Hepatic stellate cell (primary cell): ENCODE data around the gene ANK2.

Experiments used
- DNase-seq: peaks from one replicate; pipeline ENCODE4 v3.0.0; 2011; ENCODE audit warnings: low spot score

The ANK2 gene

DNA sequence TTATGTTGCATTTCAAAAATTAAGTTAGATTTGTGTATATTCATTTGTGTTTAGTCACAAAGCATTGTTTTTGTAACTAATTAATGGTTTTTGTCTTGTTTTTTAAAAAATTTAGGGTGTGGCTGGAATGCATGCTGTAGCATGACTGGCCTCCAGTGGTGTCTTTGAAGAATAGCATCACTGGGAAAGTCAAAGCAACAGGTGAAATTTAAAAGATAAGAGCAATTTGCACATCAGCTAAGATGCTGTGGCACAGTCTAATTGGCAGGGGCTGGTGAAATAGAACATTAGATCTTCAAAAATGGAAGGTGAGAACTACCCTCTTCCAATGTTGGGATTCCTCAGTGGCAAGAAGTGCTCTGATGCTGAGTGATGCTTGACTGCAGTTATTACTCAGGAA lies 45.3 kb downstream of the ANK2 start:
- no peak for DNase-seq

DNA sequence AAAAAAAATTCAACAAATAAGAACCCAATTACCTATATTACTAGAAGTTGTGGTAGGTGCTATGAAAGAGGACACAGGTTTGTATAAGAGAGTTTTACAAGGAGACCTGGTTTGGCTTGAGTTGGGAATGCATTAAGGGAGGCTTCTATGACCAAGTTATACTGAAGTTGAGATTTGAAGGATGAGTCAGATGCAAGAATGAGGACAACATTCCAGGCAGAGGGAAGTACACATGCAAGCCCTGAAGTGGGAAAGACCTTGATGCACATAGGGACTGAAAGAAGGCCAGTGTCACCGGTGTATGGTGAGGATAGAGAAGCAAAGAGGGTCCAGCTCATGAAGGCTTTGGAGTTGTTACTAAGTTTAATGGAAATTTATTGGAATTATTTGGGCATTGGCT lies 52.2 kb downstream of the ANK2 start:
- DNase-seq: peak; percentile 16

DNA sequence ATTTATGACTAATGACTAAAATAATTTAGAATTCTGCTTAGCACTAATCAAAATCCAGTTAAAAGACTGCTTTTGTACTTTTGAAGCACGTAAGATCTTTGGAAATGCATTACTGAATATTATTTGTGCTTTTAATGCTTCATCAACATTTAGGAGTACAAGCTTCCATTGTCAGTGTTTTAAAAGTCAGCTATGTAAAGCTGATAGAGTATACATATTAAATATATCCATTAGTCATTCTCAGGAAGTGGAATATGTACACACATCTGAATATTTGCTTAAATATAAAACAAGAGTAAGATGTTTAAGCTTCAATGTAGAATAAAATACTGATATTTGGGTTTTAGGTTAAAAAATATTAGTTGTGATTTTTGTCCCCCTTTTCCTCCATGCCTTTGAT lies 54.1 kb downstream of the ANK2 start:
- DNase-seq: no peak

DNA sequence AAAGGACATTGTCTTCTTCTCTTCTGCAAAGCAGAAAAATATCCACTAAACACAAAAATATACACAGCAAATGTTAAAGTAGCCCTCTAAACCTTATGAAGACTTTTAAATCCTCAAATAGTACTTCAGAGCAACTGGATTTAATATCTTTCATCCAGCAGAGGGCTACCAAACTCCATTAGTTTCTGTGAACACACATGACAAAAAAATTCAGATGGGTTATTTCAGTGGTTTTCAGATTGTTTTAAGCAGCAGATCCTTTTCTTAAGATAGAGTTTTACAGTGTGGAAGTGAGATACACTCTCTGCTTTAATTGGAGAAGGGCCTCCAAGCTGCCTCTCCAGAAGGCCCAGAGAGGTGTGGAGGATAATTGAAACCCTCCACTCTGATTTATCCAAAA lies 56.7 kb downstream of the ANK2 start:
- DNase-seq: peak; percentile 8

DNA sequence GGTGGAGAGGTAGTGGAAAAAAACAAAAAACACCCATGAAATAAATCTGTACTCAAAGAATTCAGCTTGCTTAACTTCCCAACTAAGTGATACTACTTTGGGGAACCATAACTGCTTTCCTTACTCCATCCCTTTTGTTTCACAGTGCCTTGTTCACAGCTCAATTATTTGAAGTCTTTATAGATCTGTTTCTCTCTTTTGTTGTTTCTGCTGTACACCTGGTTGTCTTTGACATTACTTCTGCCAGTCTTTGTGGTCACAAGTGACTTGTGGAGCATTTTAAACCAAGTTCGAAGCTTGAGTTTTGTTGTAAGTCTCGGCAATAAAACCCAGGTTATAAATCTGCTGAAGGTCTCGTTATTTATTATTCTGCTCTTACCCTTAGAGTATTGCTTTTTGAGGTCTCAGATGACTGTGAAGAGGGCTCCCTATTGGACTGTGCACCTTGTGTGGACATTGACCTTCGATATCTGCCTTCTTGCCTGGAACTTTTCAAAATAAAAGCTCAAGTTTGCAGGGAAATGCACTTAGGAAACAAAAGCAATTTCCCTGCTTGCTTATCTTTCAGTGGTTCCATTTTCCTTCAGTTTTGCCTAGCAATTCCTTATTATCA lies 59.8 kb downstream of the ANK2 start:
- no peak for DNase-seq

DNA sequence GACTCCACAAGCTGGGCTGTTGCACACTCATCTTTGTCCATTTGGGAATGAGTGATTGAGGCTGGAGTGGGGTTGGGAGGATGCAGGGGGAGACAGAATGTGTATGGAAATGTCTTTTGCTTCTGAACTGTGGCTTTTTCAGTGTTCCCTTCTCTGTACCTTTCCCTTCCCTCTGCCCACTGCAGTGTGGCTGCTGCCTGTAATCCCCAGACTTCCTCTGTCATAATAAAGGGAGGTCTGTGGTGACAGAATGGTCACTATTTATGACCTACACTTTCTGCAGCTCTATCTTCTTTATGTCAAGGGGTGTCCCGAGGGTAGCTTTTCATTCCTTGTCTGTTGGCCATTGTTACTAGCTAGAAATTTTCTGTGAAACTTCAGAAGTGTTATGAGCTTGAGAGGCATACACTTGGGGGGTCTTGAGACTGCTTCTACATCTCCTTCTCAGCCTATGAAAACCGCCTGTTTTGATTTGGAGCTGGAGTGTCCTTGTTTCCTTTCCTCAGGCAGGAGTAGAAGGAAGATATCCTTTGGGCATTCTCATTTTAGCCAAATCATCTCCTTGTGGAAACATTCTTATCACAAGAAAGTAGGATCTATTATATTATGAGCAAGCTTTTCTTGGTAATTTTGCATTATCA lies 63.0 kb downstream of the ANK2 start:
- DNase-seq: no peak

DNA sequence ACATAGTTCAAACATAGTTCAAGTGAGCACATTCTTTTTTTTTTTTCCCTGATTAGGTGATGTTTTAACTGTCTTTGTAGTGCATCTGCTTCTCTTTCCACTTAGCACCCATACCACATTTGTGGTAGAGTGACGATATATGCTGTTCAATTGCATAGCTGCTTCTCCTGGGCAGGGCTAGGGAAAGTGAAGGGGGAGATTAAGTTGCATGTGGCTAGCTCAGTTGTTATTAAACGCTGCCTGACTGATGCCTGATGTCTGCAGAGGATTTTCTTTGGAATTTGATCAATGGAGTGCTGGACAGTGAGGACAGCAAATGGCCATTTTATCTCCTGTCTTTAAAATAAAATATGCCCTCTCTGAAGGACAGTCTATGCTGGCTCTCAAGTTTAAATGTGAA lies 63.7 kb downstream of the ANK2 start:
- DNase-seq: no peak

DNA sequence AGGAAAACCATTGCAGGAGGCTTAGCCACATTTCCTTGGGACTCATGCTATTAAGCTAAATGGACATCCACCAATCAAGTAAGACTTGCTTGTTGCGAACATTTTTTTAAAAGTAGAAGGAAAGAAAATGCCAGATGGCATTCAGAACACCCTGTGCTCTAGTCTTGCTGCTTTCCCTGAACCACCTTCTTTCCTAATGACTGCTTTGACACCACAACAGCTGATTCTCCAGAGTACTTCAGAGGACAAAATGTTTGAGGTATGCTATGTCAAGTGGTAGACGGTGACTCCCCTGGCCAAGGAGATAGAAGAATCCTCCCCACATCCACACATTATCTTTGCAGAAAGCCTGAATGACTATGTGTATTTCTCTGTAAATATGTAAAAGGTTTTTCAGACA lies 65.4 kb downstream of the ANK2 start:
- no peak for DNase-seq

DNA sequence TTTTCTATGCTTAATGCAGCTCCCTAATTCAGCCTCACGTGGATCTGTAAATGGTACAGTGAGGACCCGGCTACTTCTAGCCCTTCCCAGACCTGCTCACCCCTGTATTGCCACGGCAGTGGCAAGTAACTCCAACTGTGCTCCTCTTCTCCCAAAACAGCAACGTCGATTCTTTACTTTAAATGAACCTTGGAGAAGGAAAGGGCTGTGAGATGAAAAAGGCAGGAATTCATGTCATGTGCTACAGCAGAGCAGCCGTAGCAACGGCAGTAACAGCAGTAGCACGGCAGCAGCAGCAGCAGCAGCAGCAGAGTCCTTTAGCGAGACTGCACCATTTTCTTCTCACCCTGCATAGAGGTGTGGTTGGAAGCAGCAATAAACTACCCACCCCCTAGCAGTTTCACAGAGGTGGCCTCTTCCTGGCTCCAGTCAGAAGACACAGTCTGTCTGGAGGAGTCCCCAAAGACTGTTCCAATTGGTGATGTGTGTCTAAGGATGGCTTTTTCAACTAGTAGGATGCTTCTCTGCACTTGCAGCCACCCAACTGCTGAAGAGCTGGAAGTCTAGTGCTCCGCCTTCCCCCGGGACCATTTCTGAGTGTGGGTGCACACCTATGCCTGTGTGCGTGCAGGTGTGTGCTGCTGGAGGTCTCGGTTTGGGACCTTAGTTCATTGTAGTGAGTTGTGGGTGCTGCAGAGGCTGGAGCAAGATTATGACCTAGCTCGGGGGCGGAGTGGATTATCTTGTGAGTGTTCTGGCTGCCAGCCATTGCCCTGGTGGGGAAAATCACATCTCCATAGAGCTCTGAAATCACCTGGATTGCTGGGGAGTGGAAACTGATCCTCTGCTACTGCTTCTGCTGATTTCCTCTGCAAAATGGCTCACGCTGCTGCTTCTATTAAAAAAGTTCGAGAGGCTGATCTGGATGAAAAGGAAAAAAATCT lies 67.2 kb downstream of the ANK2 start:
- no peak for DNase-seq

DNA sequence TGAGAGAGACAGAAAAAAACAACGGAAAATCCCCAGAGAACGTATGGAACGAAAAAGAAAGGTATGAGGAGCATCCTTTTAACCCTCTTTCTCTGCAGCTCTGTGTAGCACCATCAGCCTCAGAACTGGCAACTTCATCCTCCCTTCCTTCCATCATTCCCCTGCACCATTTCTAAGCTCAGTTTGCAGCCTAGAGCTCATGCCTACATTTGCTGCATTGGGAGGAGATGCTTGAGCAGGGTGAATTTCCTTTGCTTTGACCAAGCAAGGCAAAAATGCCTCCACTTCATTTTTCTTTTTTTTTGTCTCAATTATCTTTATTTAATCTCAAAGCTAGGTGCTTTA lies 67.9 kb downstream of the ANK2 start:
- no peak for DNase-seq

DNA sequence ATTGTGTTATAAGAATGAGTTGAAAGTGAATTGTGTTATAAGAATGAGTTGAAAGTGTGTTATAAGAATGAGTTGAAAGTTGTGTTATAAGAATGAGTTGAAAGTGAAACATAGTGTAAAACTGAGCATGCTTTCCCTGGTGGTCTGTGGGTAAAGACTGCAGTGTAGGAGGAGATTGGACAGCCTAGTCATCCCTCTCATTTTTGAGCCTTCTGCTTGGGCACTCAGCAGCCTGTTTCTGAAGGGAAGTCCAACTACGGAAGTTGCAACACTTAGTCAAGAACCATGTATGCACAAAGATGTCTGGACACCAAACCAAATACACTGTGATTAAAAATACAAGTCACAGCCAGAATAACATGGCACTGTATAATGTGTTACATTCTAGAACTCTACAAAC lies 72.6 kb downstream of the ANK2 start:
- no peak for DNase-seq

DNA sequence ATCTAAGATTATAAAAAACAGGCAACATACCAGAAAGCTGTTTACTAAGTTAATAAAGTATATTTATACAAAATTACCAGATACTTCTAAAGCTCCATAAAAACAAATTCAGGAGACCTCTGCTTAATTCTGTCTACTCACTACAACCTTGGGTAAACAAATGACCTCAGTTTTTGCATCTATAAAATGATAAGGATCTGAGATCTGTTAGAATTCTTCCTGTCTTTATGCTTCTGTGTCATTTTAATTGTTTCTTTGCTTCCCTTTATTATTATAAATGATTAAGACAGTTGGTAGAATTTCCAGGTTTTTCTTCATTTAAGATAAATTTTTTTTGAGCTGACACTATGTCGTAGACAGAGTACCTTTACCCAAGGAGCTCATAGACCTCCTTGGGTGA lies 76.0 kb downstream of the ANK2 start:
- DNase-seq: no peak

DNA sequence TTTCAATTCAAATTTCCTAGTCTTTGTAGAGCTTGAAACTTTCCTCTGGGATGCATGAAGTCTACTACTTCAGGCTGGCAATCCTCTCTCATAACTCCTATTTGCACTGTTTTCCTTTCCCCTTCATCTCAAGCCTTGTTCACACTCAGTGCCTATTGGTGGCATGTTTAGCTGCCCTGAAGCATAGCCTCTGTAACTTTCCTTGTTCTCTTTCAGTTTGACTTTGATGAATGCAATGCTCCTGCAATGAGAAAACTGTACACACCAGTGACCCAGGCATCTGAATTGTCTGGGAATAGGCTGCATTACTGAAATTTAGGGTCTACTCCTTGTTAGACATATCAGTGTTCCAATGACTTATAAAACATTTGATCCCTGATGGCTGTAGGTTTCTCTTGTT lies 81.7 kb downstream of the ANK2 start:
- no peak for DNase-seq

DNA sequence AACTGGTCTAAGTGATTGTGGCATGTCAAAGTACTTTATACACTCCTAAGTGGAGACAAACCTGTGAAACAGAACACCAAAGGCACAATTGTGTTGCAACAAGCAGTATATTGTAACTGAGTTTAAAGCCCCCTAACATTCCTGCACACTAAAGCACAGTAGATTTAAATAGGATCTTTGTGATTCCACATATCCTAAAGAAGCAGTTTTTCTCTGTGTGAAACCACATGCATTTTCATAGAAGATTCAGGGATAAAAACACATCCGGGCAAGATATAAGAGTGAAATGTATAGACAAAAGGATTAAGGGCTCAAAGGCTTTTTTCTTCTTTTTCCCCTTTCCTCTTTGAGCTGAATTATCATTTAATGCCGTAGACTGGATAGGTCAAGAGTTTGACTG lies 82.2 kb downstream of the ANK2 start:
- no peak for DNase-seq

DNA sequence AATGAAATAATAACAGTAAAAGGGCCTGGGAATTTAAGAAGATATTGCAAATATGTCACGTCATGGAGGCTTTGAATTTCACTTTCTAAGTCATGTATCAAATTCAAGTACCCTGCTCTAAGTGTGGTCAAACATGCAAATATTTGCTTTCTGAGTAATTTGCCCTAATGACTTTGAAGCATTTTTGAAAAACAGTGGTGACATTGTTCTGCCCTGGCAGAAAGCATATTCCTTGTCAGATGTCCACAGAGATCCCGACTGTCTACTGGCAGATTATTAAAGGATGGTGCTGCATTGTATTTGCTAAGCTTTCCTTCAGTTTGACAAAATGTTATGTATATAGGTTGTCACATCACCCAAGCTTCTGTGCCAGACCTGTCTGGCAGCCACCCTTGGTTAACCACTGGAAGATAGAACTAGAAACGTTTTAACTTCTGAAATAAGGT lies 92.5 kb downstream of the ANK2 start:
- peak; percentile 20 for DNase-seq

DNA sequence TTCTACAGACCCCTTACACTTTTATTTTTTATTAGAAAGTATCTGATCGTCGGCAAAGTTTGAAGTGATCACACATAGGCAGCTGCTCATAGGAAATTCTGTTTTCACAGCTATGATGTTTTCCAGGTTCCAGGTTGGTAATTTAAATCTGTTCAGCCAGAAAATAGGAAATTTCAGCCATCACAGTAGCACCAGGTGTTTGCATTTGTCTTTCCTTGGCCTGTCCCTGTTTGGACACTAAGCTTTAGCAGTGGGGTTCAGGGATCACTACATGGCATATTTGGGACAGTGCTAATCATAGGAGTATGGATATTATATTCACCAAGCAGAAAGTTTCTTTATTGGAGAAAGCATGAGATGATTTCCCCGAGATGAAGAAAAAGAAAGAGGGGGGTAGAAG lies 92.9 kb downstream of the ANK2 start:
- no peak for DNase-seq

DNA sequence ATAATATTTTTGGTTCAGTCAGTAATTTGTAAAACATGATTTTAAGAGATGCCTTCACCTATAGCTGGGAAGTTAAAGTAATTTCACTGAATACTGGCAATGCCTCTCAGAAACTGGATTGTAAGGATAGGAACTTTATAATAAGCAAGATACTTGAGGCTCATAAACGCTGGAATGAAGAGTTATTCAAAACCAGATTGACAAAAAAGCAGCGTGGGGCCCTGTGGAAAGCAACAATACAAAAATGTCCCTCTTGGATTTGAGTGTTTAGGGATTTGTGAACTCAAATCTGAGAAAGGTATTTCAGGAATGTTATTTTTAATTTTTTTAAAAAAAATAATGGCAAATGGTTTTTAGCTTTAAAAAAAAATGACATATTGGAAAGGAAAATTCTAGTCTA lies 94.6 kb downstream of the ANK2 start:
- DNase-seq: no peak

DNA sequence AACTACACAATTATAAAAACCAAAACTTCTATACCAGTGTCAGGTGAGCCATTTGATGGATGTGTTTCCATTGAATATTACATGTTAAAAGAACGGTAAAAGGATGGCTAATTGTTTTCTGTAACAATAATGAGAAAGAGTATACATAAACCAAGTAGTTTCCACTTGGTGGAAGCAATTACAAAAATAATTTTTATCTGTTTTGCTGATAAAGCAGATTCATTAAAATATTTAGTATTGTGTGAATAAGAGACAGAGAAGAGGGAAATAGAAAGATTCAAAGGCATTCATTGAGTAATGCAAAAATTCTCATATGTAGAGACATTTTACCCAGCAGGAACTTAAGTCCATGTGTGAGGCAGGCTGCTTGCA lies 95.7 kb downstream of the ANK2 start:
- no peak for DNase-seq

DNA sequence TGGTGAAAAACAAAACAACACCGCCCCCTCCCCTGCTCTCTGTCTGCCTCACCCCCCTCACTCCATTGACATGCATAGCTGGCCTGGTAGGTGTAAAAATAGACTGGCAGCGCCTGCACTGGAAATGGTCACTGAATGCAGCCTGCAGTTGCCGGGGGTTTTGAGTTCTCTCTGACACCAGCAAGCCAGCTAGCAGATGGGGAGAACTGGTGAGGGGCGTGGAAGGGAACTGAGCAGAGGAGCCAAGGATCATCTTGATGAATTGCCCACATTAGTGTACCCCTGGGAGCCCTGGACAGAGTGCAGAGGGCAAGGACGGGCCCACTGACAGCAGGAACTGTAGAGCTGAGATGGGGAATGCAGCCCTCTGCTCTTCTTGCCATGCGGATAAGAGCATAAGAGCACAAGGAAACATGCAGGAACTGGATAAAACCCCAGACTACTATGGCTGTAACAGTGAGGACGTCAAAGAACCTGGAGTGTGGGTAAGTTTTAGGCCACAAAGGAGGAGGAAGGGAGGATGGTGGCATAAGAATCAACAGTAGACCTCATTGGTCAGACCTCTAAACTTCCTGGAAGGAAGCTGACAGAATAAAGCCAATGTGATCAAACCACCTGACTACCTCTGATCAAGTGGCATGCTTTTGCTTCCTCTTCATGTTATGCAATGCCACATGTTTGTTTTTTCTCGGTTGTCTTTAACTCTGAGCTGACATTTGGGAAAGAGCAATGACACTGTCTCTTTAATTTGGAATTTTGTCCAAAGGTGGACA lies 96.3 kb downstream of the ANK2 start:
- no peak for DNase-seq

DNA sequence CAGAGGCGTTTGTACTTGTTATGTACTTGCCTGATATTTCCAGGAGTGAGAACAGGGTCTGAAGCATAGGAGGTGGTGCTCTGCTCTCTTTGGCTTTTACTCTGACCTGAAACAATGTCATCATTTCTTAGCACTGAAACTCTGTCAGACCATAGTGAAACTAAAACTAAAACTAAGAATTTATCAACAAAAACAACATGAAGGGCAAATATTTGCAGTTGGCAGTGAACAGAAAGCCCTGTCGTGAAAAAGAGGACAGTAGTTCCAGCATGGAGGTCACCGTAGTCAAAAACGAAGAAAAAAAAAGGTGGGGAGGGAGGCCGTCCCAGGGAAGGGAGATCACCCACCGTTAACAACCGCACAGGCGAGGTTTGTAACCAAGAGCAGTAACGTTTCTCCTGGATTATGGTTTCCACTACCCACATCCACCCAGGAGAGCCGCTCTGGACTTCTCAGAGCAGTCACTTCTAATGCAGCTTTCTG lies 97.5 kb downstream of the ANK2 start:
- DNase-seq: no peak

DNA sequence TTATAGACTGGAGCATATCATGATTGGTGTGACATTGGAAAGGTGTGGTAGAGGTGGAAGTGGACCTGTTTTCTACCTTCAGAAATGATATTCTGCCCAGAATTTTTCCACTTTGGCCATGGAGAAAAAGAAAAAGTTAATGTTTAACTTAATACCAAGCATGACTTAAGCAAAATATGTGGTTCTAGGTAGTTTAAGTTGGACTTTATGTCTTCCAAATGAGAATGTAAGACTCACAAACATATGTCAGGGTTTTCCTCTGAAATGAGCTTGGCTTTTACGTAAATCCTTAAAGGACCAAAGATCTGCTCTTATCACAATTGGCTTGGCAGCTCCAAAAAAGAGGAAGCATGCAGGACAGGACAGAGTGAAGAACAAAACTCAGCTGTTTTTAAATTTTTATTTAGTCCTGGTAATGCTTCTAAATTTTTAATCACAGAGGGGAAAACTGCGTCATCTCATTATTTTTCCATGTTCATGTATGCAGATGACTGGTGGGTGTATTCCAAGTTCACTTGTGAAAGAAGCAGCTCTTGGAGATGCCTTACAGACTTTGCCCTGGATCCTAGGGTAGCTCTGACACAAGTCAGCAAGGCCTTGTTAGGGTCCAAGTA lies 98.2 kb downstream of the ANK2 start:
- no peak for DNase-seq

DNA sequence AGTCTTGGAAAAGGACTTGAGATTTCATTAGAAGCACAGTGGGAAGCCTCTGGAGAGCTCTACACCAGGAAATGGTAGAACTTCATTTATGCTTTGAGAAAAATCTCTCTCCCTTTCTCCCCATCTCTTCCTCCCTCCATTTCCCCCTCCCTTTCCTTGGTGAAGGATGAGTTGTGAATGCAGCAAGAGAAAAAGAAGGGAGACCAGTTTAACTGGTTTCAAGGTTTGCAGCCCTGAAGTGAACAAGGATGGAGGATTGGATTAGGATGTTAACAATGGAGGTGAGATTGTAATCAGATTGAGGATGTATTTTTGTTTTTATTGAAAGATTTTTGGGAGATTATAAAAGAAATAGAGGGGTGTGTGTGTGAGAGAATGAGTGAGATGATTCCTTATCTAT lies 99.5 kb downstream of the ANK2 start:
- no peak for DNase-seq
